ENCODE data around the gene MEOX2. TPM values are rescaled to one million over a fixed set of nuclear protein-coding genes. Genes with fewer than 3 reads are reported as not detected.

MEOX2 gene
- total and polyA plus RNA-seq, 10 of the 15 experiments (the other 5 are each of a cell fraction or from before 2014, with no cell fraction given) = not detected

DNA sequence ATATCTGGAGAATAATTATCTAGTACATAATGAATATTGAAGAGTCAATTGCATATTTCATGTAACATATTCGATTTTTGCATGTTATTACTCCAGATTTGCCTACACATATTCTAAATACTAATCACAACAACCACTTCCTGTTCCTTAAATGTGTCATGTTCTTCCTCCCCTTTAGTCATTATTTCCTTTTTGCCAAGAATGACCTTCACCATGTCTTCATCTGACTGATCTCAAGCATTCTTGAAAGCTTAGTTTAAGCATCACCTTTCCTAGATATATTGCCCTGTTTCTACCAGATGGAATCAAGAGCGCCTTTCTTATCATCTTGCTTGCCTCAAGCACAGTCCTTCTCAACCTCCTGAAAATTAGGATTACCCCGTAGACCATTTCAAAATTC lies 23.5 kb upstream of the MEOX2 start:
- Histone ChIP-seq H3K4me2 (ENCODE audit: control insufficient read depth, insufficient read depth) (no peak overlapping the region), H3K4me3 (no peak overlapping the region), H4K20me1 (ENCODE audit: control insufficient read depth, insufficient read depth) (no peaks in the 10 kb centered on the region), H3K36me3 (ENCODE audit: control insufficient read depth in 2 of 2, insufficient read depth in 2 of 2, low read length in 1 of 2) (no peaks in the 10 kb centered on the region), H2AFZ (ENCODE audit: control insufficient read depth, low read depth, low read length) (no peak overlapping the region), H3K9me3 (replicated peaks; ENCODE audit: control insufficient read depth, insufficient read depth, low read length) (no peaks in the 10 kb centered on the region), H3K9ac (ENCODE audit: control insufficient read depth, insufficient read depth, low read length) (no peak overlapping the region), H3K27ac (ENCODE audit: control insufficient read depth, insufficient read depth) (no peak overlapping the region), H3K4me1 (ENCODE audit: control insufficient read depth, insufficient read depth, low read length) (no peaks in the 10 kb centered on the region), H3K79me2 (ENCODE audit: control insufficient read depth, insufficient read depth, low read length) (no peaks in the 10 kb centered on the region), H3K27me3 (replicated peaks in 1 of 2; ENCODE audit: control insufficient read depth in 2 of 2, insufficient read depth in 2 of 2, low read length in 1 of 2) (no peaks in the 10 kb centered on the region)
- 21% methylated on average over 3 of the region's 3 CpGs for WGBS (ENCODE audit: insufficient coverage, insufficient replicate concordance, low lambda C conversion rate, missing lambda C conversion rate)
- no TSS peak for BruUV-seq (replicated peaks)
- TF ChIP-seq RELA (IDR thresholded peaks at IDR 0.05; ENCODE audit: borderline replicate concordance, partially characterized antibody) (no peak), SMAD1 (IDR thresholded peaks at IDR 0.05; ENCODE audit: low read depth, partially characterized antibody) (no peak), TCF12 (IDR thresholded peaks at IDR 0.05; ENCODE audit: low read depth, low read length) (no peak), TCF3 (IDR thresholded peaks at IDR 0.05; ENCODE audit: borderline replicate concordance, insufficient read depth, low read depth, low read length) (no peak), NFYB (IDR thresholded peaks at IDR 0.05; ENCODE audit: insufficient read depth, low read depth, low read length) (no peak), NR2C1 (IDR thresholded peaks at IDR 0.05) (no peak), NFIC (IDR thresholded peaks at IDR 0.05; ENCODE audit: low read depth, low read length) (no peak), MTA3 (IDR thresholded peaks at IDR 0.05; ENCODE audit: borderline replicate concordance, low read length) (no peak)
- TF ChIP-seq, protein P1, sequence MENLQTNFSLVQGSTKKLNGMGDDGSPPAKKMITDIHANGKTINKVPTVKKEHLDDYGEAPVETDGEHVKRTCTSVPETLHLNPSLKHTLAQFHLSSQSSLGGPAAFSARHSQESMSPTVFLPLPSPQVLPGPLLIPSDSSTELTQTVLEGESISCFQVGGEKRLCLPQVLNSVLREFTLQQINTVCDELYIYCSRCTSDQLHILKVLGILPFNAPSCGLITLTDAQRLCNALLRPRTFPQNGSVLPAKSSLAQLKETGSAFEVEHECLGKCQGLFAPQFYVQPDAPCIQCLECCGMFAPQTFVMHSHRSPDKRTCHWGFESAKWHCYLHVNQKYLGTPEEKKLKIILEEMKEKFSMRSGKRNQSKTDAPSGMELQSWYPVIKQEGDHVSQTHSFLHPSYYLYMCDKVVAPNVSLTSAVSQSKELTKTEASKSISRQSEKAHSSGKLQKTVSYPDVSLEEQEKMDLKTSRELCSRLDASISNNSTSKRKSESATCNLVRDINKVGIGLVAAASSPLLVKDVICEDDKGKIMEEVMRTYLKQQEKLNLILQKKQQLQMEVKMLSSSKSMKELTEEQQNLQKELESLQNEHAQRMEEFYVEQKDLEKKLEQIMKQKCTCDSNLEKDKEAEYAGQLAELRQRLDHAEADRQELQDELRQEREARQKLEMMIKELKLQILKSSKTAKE (IDR thresholded peaks at IDR 0.05; ENCODE audit: low read depth, poor library complexity, severe bottlenecking) = no peak
- TF ChIP-seq, protein P2, sequence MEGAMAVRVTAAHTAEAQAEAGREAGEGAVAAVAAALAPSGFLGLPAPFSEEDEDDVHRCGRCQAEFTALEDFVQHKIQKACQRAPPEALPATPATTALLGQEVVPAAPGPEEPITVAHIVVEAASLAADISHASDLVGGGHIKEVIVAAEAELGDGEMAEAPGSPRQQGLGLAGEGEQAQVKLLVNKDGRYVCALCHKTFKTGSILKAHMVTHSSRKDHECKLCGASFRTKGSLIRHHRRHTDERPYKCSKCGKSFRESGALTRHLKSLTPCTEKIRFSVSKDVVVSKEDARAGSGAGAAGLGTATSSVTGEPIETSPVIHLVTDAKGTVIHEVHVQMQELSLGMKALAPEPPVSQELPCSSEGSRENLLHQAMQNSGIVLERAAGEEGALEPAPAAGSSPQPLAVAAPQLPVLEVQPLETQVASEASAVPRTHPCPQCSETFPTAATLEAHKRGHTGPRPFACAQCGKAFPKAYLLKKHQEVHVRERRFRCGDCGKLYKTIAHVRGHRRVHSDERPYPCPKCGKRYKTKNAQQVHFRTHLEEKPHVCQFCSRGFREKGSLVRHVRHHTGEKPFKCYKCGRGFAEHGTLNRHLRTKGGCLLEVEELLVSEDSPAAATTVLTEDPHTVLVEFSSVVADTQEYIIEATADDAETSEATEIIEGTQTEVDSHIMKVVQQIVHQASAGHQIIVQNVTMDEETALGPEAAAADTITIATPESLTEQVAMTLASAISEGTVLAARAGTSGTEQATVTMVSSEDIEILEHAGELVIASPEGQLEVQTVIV (IDR thresholded peaks at IDR 0.05; ENCODE audit: borderline replicate concordance, partially characterized antibody) = no peak
- intact Hi-C loops (cut with micrococcal nuclease; ENCODE audit: unreplicated experiment) (no loop called here), in situ Hi-C loops (cut with MboI) (loop anchor here (25.0 kb wide), 1 partner anchor 998 kb away; no protein-coding TSS in a partner anchor)
- ChIA-PET SMC1A (ENCODE audit: uncharacterized antibody, unreplicated experiment) (interaction anchor here (1.2 to 2.6 kb wide), 2 partner anchors 11 to 148 kb away, joined by 3 to 11 read pairs; partner anchors contain the start of gene AGMO), RAD21 (ENCODE audit: unreplicated experiment) (interaction anchor here (1.2 kb wide), 1 partner anchor 148 kb away, joined by 3 read pairs; the partner anchor contains the start of gene AGMO), POLR2A (no interaction called here), CTCF (interaction anchor here (1.3 to 4.0 kb wide), 2 partner anchors 11 to 14 kb away, joined by 4 to 21 read pairs; no protein-coding TSS in a partner anchor)
- ATAC-seq (no peak; the same call in 1 of the 3 replicates), DNase-seq (ENCODE audit: low read depth, low spot score) (no peak), FAIRE-seq (no peak)

All from GM12878 (cell line).